MM.1S (cell line): ENCODE data around the gene IL37.

ENCODE experiments used
- DNase-seq: peaks from one replicate; pipeline ENCODE4 v3.0.0-alpha.2; 2015
- H2AFZ ChIP-seq: fragments of 300-600 bp; sonication (generic); 2 replicates; pipeline ENCODE4 v1.6.0; 2016; ENCODE audit warnings: antibody characterized with exemption, low read length
- H3F3A ChIP-seq: fragments of 300-600 bp; sonication (generic); 2 replicates; pipeline ENCODE4 v1.6.1; 2016; ENCODE audit warnings: mild to moderate bottlenecking, antibody characterized with exemption, low read length, moderate library complexity, mixed read lengths; ENCODE audit not compliant: insufficient read depth
- H3K27ac ChIP-seq: fragments of 300-600 bp; sonication (generic); 2 replicates; pipeline ENCODE4 v1.5.1; 2016; ENCODE audit warnings: mild to moderate bottlenecking, low read length
- H3K27me3 ChIP-seq: fragments of 300-600 bp; sonication (generic); replicated peaks from 2 replicates; pipeline ENCODE4 v1.6.0; 2016; ENCODE audit warnings: low read length; ENCODE audit not compliant: insufficient read depth
- H3K36me3 ChIP-seq: fragments of 300-600 bp; sonication (generic); replicated peaks from 2 replicates; pipeline ENCODE4 v1.6.1; 2016; ENCODE audit warnings: mild to moderate bottlenecking, low read length, mixed read lengths; ENCODE audit not compliant: insufficient read depth
- H3K4me1 ChIP-seq: fragments of 300-600 bp; sonication (generic); 2 replicates; pipeline ENCODE4 v1.6.1; 2016; ENCODE audit warnings: low read length, mixed read lengths
- H3K4me2 ChIP-seq: fragments of 300-600 bp; sonication (generic); 2 replicates; pipeline ENCODE4 v1.6.0; 2016; ENCODE audit warnings: low read depth, low read length
- H3K4me3 ChIP-seq: fragments of 300-600 bp; sonication (generic); 2 replicates; pipeline ENCODE4 v1.5.1; 2016; ENCODE audit warnings: low read length, mixed read lengths
- H3K79me2 ChIP-seq: fragments of 300-600 bp; sonication (generic); 2 replicates; pipeline ENCODE4 v1.6.1; 2016; ENCODE audit warnings: mixed run types, low read length, mixed read lengths
- H3K9ac ChIP-seq: fragments of 300-600 bp; sonication (generic); 2 replicates; pipeline ENCODE4 v1.6.1; 2016; ENCODE audit warnings: low read length, mixed read lengths
- H3K9me2 ChIP-seq: fragments of 300-600 bp; sonication (generic); replicated peaks from 2 replicates; pipeline ENCODE4 v1.6.1; 2016; ENCODE audit warnings: mild to moderate bottlenecking, low read length, mixed read lengths; ENCODE audit not compliant: insufficient read depth
- H3K9me3 ChIP-seq: fragments of 300-600 bp; sonication (generic); replicated peaks from 2 replicates; pipeline ENCODE4 v1.6.1; 2016; ENCODE audit warnings: mild to moderate bottlenecking, low read length, mixed read lengths; ENCODE audit not compliant: insufficient read depth
- H4K20me1 ChIP-seq: fragments of 300-600 bp; sonication (generic); 2 replicates; pipeline ENCODE4 v1.6.1; 2016; ENCODE audit warnings: mild to moderate bottlenecking, low read length, moderate library complexity, mixed read lengths; ENCODE audit not compliant: insufficient read depth
- EZH2 ChIP-seq: fragments of 300-600 bp; sonication (generic); optimal IDR thresholded peaks from 2 replicates; pipeline ENCODE3; 2017; ENCODE audit warnings: low read depth, mild to moderate bottlenecking, antibody characterized with exemption, low read length, mixed read lengths
- EZH2phosphoT487 ChIP-seq: fragments of 300-600 bp; sonication (generic); IDR thresholded peaks from 2 replicates; pipeline ENCODE4 v1.6.1; 2018; ENCODE audit warnings: antibody characterized with exemption, low read length
- TF ChIP-seq, protein P1 (sequence below): fragments of 300-600 bp; sonication (generic); IDR thresholded peaks from 2 replicates; pipeline ENCODE4 v1.5.1; 2016; ENCODE audit warnings: antibody characterized with exemption, low read length, mixed read lengths

The IL37 gene

DNA sequence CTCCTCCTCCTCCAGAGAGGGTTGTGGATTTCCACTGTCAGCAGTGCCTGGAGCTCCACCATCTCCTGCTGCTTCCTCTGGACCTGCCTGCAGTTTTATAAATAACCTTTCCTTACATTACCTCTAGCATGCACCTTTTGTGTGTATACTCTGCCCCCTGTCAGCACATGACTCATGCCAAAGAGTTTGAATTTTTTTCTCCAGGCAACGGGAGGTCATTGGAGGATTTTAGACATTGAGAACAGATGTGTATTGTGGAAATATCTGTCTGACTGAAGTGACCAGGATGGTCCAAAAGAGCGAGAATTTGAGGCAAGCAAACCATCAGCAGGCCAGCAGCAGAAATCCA, 31.7 kb downstream of the IL37 start:
- no peak overlapping the region for H3K27ac ChIP-seq

DNA sequence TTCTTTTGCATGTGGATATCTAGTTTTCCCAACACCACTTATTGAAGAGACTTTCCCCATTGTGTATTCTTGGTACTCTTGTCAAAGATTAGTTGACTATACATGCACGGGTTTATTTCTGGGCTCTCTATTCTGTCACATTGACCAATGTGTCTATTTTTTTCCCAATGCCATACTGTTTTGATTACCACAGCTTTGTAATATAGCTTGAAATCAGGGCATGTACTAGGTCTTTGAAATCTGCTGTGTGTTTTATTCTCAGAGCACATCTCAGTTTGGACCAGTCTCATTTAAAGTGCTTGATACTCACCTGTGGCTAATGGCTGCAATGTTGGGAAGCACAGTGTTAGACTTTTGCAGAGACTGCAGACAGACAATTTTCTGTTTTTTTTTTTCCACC, 34.0 kb downstream of the IL37 start:
- H3K4me2 ChIP-seq: no peak overlapping the region
- no peak overlapping the region for H3K4me3 ChIP-seq
- TF ChIP-seq EZH2phosphoT487: no peak
- TF ChIP-seq, protein P1, sequence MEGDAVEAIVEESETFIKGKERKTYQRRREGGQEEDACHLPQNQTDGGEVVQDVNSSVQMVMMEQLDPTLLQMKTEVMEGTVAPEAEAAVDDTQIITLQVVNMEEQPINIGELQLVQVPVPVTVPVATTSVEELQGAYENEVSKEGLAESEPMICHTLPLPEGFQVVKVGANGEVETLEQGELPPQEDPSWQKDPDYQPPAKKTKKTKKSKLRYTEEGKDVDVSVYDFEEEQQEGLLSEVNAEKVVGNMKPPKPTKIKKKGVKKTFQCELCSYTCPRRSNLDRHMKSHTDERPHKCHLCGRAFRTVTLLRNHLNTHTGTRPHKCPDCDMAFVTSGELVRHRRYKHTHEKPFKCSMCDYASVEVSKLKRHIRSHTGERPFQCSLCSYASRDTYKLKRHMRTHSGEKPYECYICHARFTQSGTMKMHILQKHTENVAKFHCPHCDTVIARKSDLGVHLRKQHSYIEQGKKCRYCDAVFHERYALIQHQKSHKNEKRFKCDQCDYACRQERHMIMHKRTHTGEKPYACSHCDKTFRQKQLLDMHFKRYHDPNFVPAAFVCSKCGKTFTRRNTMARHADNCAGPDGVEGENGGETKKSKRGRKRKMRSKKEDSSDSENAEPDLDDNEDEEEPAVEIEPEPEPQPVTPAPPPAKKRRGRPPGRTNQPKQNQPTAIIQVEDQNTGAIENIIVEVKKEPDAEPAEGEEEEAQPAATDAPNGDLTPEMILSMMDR: no peak
- TF ChIP-seq EZH2: no peak
- no peaks in the 10 kb centered on the region for H3K9me2 ChIP-seq
- no peaks in the 10 kb centered on the region for H3K79me2 ChIP-seq
- no peak overlapping the region for H3K27ac ChIP-seq
- H3F3A ChIP-seq: no peaks in the 10 kb centered on the region
- no peaks in the 10 kb centered on the region for H3K9me3 ChIP-seq
- no peak for DNase-seq
- no peak overlapping the region for H3K9ac ChIP-seq
- no peaks in the 10 kb centered on the region for H3K36me3 ChIP-seq
- H2AFZ ChIP-seq: no peak overlapping the region
- 0 out of 2 replicates have a peak, but pooled peaks cover 4% of the 10 kb centered on the region for H3K4me1 ChIP-seq
- H3K27me3 ChIP-seq: no peaks in the 10 kb centered on the region
- H4K20me1 ChIP-seq: no peaks in the 10 kb centered on the region

More for the DNA sequence above, 31.7 kb downstream of the IL37 start:
- TF ChIP-seq EZH2: no peak
- TF ChIP-seq, protein P1: no peak
- TF ChIP-seq EZH2phosphoT487: no peak
- Histone ChIP-seq H3K27me3 (no peaks in the 10 kb centered on the region), H3K4me1 (0 out of 2 replicates have a peak, but pooled peaks cover 4% of the 10 kb centered on the region), H3K4me2 (no peak overlapping the region), H4K20me1 (no peaks in the 10 kb centered on the region), H3K9me2 (no peaks in the 10 kb centered on the region), H2AFZ (no peak overlapping the region), H3K9me3 (no peaks in the 10 kb centered on the region), H3K79me2 (no peaks in the 10 kb centered on the region), H3K36me3 (no peaks in the 10 kb centered on the region), H3K4me3 (no peak overlapping the region), H3F3A (no peaks in the 10 kb centered on the region), H3K9ac (no peak overlapping the region)
- DNase-seq: no peak

DNA sequence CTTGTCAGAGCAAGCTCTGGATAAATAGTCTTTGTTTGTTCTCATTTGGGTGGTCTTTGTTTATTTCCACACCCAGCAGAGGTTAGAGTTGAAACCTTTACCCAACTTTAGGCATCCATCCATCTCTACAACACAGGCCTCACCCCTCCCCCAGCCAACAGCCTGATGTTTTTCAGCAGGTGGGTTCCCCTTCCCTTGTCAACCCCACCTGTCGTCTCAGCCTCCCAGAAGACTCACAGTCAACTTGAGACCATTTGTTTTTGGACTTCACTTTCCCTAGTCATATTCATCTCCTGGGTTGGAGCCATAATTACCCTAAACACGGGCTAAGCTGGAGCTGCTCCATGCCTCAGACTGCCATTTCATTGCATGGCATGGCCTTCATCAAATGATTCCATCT, 35.1 kb downstream of the IL37 start:
- TF ChIP-seq EZH2: no peak
- TF ChIP-seq, protein P1: no peak
- TF ChIP-seq EZH2phosphoT487: no peak
- no peaks in the 10 kb centered on the region for H3K36me3 ChIP-seq
- H3K27me3 ChIP-seq: no peaks in the 10 kb centered on the region
- no peak overlapping the region for H2AFZ ChIP-seq
- H3K4me2 ChIP-seq: no peak overlapping the region
- H3K27ac ChIP-seq: no peak overlapping the region
- H3K9me2 ChIP-seq: no peaks in the 10 kb centered on the region
- H3F3A ChIP-seq: no peaks in the 10 kb centered on the region
- H3K9ac ChIP-seq: no peak overlapping the region
- H3K79me2 ChIP-seq: no peaks in the 10 kb centered on the region
- no peak overlapping the region for H3K4me3 ChIP-seq
- no peaks in the 10 kb centered on the region for H3K9me3 ChIP-seq
- DNase-seq: no peak
- 0 out of 2 replicates have a peak, but pooled peaks cover 4% of the 10 kb centered on the region for H3K4me1 ChIP-seq
- no peaks in the 10 kb centered on the region for H4K20me1 ChIP-seq
